Vagina (tissue), 2 donors: ENCODE measurements around the gene AKAP8L. TPM values are rescaled to one million over a fixed set of nuclear protein-coding genes. Genes with fewer than 3 reads are reported as not detected.
A peak's percentile ranks its signal among the peaks of the same experiment; 100 is the strongest.

Experiments
- DNase-seq, 2 donors: peaks; one replicate each; pipeline ENCODE4 v3.0.0-alpha.2; 2017; ENCODE audit errors: extremely low spot score in 2 of 2
- H3K27ac ChIP-seq: fragments of 200-600 bp; sonication (generic); one replicate; pipeline ENCODE4 v1.5.1; 2019
- H3K27me3 ChIP-seq: fragments of 200-600 bp; sonication (generic); one replicate; pipeline ENCODE4 v1.5.1; 2019
- H3K36me3 ChIP-seq, 2 donors: fragments of 200-600 bp; sonication (generic); one replicate each; pipeline ENCODE4 v1.5.1; 2017 to 2019
- H3K4me1 ChIP-seq: fragments of 200-600 bp; sonication (generic); one replicate; pipeline ENCODE4 v1.5.1; 2019
- H3K4me3 ChIP-seq, 2 donors: fragments of 200-600 bp; sonication (generic); 1 replicate in 1 of 2; 2 replicates in 1 of 2; pipeline ENCODE4 v1.5.1; 2016 to 2019
- H3K9me3 ChIP-seq: fragments of 200-600 bp; sonication (generic); one replicate; pipeline ENCODE4 v1.5.1; 2019
- POLR2A ChIP-seq, 2 donors: fragments of 450-650 bp; IDR thresholded peaks; one replicate each; pipeline ENCODE4 v1.6.1; 2017; ENCODE audit warnings: antibody characterized with exemption in 2 of 2, mild to moderate bottlenecking in 2 of 2, moderate library complexity in 2 of 2
- POLR2AphosphoS5 ChIP-seq, 2 donors: sonication (generic); formaldehyde crosslinking; IDR thresholded peaks; one replicate each; pipeline ENCODE4 v1.9.0; 2017; ENCODE audit warnings: antibody characterized with exemption in 2 of 2, mild to moderate bottlenecking in 2 of 2, low read depth in 1 of 2; ENCODE audit not compliant: insufficient read depth in 1 of 2
- intact Hi-C: fragments of 100-400 bp; cut with DNase I; formaldehyde crosslinking; loops from one replicate; pipeline ENCODE4 v1.15.1; 2023
- total RNA-seq: library from RNA; depleted of rRNA; stranded (reverse); fragments of >200 nt; gene quantifications from one replicate; pipeline ENCODE4 v1.2.3, GENCODE V29; 2016
- TF ChIP-seq, protein P1 (sequence below), 3 experiments: fragments of 450-650 bp in 2 of 3; fragments of 200-600 bp in 1 of 3; sonication (generic) in 1 of 3; IDR thresholded peaks; one replicate each; pipeline ENCODE4 v1.5.1; 2017 to 2019; ENCODE audit warnings: antibody characterized with exemption in 3 of 3, mild to moderate bottlenecking in 2 of 3, moderate library complexity in 2 of 3

The AKAP8L gene
- total RNA-seq, 1 donor from 2014 or later: 127 TPM

DNA sequence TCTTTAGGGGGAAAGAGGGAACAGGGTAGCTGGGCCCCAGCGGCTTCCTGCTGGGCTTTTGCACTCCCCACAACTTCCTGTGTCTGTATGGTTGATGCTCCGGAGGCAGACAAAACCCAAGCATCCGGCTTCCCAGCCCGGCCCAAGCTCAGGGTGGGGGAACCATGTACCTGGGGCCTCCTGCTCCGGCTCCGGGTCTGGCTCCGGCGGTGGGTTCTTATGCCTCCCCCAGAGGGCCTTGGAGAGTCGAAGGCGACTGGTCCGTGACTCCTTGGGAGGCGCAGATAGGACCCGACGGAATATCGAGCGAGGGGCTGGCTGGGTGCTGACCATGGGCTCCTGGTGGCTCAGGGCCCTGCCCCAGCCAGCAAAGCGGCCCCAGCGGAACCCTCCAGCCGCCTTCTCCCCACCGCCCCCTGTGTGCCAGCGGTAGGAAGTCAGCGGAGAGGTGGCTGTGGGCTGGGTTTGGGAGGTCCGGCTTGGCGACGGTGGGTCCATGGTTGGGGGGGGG lies 45.1 kb upstream of the AKAP8L start:
- DNase-seq: no peak
- Histone ChIP-seq H3K27ac (peak overlapping the region; percentile 33), H3K4me1 (no peaks in the 10 kb centered on the region), H3K36me3 (no peaks in the 10 kb centered on the region), H3K27me3 (no peaks in the 10 kb centered on the region), H3K9me3 (no peaks in the 10 kb centered on the region), H3K4me3 (peak overlapping the region; percentile 33 to 41)
- peak in 1 of 2 donors; percentile 34 for TF ChIP-seq POLR2AphosphoS5 (IDR thresholded peaks at IDR 0.05; ENCODE audit: insufficient read depth in 1 of 2, low read depth in 1 of 2)
- TF ChIP-seq POLR2A (IDR thresholded peaks at IDR 0.05): no peak
- TF ChIP-seq, protein P1, sequence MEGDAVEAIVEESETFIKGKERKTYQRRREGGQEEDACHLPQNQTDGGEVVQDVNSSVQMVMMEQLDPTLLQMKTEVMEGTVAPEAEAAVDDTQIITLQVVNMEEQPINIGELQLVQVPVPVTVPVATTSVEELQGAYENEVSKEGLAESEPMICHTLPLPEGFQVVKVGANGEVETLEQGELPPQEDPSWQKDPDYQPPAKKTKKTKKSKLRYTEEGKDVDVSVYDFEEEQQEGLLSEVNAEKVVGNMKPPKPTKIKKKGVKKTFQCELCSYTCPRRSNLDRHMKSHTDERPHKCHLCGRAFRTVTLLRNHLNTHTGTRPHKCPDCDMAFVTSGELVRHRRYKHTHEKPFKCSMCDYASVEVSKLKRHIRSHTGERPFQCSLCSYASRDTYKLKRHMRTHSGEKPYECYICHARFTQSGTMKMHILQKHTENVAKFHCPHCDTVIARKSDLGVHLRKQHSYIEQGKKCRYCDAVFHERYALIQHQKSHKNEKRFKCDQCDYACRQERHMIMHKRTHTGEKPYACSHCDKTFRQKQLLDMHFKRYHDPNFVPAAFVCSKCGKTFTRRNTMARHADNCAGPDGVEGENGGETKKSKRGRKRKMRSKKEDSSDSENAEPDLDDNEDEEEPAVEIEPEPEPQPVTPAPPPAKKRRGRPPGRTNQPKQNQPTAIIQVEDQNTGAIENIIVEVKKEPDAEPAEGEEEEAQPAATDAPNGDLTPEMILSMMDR (IDR thresholded peaks at IDR 0.05): no peak
- intact Hi-C loops: no loop called here

DNA sequence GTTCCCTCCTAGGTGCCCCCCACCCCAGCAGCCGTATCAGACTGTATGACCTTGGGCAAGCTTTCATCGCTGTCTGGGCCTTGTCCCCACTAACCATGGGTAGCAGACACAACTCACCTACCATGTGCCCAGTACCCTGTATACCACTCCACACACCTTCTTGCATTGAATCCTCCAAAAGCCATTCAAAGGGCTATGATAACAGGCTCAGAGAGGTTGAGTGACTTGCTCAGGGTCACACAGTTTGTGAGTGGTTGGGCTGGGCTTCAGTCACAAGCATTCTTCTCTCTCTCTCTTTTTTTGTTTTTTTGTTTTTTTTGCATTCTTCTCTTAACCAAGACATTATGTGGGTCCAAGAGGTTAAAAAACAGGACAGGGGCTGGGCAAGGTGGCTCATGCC lies 42.9 kb upstream of the AKAP8L start:
- no peak for DNase-seq
- Histone ChIP-seq H3K36me3 (no peaks in the 10 kb centered on the region), H3K9me3 (no peaks in the 10 kb centered on the region), H3K4me3 (no peak overlapping the region), H3K4me1 (peaks cover 15% of the 10 kb centered on the region), H3K27ac (no peak overlapping the region), H3K27me3 (no peaks in the 10 kb centered on the region)
- intact Hi-C loops: no loop called here
- TF ChIP-seq, protein P1 (IDR thresholded peaks at IDR 0.05): no peak
- TF ChIP-seq POLR2A (IDR thresholded peaks at IDR 0.05) (no peak), POLR2AphosphoS5 (IDR thresholded peaks at IDR 0.05; ENCODE audit: insufficient read depth in 1 of 2, low read depth in 1 of 2) (no peak)

DNA sequence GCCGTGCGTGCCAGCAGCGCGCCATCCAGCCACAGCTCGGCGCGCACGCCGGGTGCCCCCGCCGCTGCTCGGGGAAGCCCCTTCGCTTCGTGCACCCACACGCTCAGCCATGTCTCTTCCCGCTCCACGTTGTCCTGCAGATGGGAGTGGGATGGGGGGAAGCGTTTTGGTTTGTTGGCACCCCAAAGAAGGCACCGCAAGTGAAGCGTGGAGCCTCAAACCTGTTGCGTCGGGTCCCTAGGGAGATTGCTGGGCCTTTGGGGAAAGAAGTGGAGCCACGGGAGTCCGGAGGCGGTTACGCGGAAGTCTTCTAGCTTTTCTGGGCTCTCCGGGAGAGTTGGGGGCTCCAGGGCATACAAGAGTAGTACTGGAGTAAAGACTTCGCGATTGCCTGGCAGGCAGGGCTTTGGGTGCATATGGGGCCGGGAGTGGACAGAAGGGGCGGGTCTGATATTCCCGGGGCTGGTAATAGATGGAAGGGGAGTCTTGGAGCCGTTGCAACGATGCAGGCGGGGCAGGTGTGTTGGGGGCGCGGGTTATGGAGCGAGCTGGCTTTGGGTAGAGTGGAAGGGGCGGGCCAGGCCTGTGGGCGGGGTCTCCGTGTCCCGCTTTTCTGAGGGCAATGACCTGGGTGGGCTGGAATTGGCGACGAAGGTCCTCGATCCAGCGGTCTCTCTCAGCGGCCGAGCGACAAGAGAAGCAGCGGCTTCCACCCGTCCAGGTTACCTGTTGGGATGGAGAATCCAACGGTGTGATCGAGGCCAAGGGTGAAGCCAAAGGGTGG lies 39.1 kb upstream of the AKAP8L start:
- Histone ChIP-seq H3K27me3 (no peaks in the 10 kb centered on the region), H3K36me3 (no peaks in the 10 kb centered on the region)
- intact Hi-C loops: loop anchor here (10.0 kb wide), 1 partner anchor 97 kb away; no protein-coding TSS in a partner anchor

DNA sequence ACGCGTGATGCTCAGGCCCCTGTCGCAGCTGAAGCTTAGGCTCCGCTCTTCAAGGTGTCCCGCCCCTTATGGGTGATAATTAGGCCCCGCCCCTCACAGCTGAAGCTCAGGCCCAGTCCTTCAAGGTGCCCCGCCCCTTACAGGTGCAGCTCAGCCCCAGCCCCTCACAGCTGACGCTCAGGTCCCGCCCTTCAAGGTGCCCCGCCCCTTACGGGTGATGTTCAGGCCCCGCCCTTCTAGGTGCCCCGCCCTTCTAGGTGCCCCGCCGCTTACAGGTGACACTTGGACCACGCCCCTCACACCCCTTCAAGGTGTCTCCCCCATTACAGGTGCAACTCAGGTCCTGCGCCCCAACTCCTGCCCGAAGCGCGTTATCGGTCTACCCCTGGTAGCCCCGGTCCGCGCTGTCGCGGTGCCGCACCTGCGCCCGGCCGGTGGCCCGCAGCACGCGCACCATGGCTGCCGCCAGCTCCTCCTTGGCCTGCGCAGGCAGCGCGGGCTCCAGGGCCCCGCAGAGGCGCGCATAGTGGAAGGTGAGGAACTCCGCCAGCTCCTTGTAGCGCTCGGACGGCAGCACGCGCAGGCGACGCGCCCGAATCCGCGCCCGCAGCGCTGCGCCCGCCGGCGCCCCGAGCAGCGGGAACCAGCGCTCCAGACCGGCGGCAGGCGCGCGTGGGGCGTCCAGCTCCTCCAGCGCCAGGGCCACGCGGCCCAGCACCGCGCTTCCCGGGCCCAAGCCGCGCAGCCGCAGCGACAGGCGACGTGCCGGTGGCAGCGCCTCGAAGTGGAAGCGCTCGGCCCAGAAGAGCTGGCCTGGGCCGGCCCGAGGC lies 38.3 kb upstream of the AKAP8L start:
- H3K36me3 ChIP-seq: no peaks in the 10 kb centered on the region
- DNase-seq: no peak
- peak overlapping the region; percentile 25 for H3K4me3 ChIP-seq
- H3K27ac ChIP-seq: no peak overlapping the region
- no peaks in the 10 kb centered on the region for H3K9me3 ChIP-seq
- H3K4me1 ChIP-seq: peaks cover 32% of the 10 kb centered on the region
- TF ChIP-seq POLR2AphosphoS5 (IDR thresholded peaks at IDR 0.05; ENCODE audit: insufficient read depth in 1 of 2, low read depth in 1 of 2) (no peak), POLR2A (IDR thresholded peaks at IDR 0.05) (no peak)
- TF ChIP-seq, protein P1 (IDR thresholded peaks at IDR 0.05): no peak
- no peaks in the 10 kb centered on the region for H3K27me3 ChIP-seq
- intact Hi-C loops: loop anchor here (10.0 kb wide), 1 partner anchor 98 kb away; no protein-coding TSS in a partner anchor

More for the DNA sequence above, 39.1 kb upstream of the AKAP8L start:
- TF ChIP-seq, protein P1 (IDR thresholded peaks at IDR 0.05): no peak
- TF ChIP-seq POLR2AphosphoS5 (IDR thresholded peaks at IDR 0.05; ENCODE audit: insufficient read depth in 1 of 2, low read depth in 1 of 2) (no peak), POLR2A (IDR thresholded peaks at IDR 0.05) (no peak)
- H3K27ac ChIP-seq: no peak overlapping the region
- peak overlapping the region; percentile 25 for H3K4me3 ChIP-seq
- no peaks in the 10 kb centered on the region for H3K9me3 ChIP-seq
- peaks cover 27% of the 10 kb centered on the region for H3K4me1 ChIP-seq
- DNase-seq: no peak
